Measurements from ENCODE around the gene DLG2. TPM values are rescaled to one million over a fixed set of nuclear protein-coding genes. Genes with fewer than 3 reads are reported as not detected.

Gene DLG2
- total RNA-seq, 1 donor from 2014 or later = 5.1 TPM

DNA sequence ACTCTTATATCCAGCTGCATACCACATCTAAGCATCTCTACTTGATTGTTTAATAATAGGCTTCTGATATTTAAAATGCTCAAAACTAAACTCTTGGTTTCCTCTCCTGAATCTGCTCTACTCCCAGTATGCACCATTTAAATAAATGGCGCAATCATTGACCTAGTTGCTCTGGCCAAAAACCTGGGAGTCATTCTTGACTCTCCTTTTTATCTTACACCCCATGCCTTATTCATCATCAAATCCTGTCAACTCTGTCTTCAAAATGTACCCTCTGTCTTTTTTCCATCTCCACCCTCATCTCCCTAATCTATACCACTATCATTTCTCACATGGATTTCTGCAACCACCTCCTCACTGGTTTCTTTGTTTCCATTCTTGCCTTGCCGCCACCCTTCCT, 1941.4 kb downstream of the DLG2 start:
- no peak for TF ChIP-seq CTCF (IDR thresholded peaks at IDR 0.05; ENCODE audit: unreplicated experiment)
- H3K36me3 Mint-ChIP-seq (ENCODE audit: low read depth, unreplicated experiment) = no peaks in the 10 kb centered on the region
- H3K4me1 Mint-ChIP-seq (ENCODE audit: unreplicated experiment) = peaks cover 2% of the 10 kb centered on the region
- no peak overlapping the region for H3K27ac Mint-ChIP-seq (ENCODE audit: unreplicated experiment)
- no peak for DNase-seq (ENCODE audit: low spot score)
- no peaks in the 10 kb centered on the region for H3K9me3 Mint-ChIP-seq (ENCODE audit: unreplicated experiment)
- no peak overlapping the region for H3K4me3 Mint-ChIP-seq (ENCODE audit: unreplicated experiment)
- no peaks in the 10 kb centered on the region for H3K27me3 Mint-ChIP-seq (ENCODE audit: unreplicated experiment)

- TF ChIP-seq CTCF (IDR thresholded peaks at IDR 0.05; ENCODE audit: unreplicated experiment) = no peak
- Mint-ChIP-seq H3K27me3 (ENCODE audit: unreplicated experiment) (no peaks in the 10 kb centered on the region), H3K27ac (ENCODE audit: unreplicated experiment) (no peak overlapping the region), H3K9me3 (ENCODE audit: unreplicated experiment) (no peaks in the 10 kb centered on the region), H3K36me3 (ENCODE audit: low read depth, unreplicated experiment) (no peaks in the 10 kb centered on the region), H3K4me1 (ENCODE audit: unreplicated experiment) (peaks cover 2% of the 10 kb centered on the region), H3K4me3 (ENCODE audit: unreplicated experiment) (no peak overlapping the region)
- DNase-seq (ENCODE audit: low spot score) = no peak
Measured at GRCh38 chr11:83684071-83684470, 1943.1 kb downstream of the DLG2 start.

DNA sequence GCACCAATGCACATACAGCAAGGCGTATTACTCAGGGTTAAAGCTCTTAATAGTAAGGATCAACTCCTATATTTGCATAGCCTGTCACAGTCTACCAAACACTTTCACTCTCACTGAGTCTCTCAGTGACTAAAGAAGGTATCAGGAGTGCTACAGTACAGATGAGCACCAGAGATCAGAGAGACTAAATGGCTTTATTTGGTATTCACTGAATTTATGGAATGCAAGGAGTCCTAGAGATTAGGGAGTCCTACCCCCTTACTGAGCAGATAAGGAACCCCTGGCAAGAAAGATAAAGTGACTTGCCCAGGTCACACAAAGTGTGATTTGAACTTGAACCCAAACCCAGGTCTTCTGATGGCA, 1944.6 kb downstream of the DLG2 start:
- TF ChIP-seq CTCF (IDR thresholded peaks at IDR 0.05; ENCODE audit: unreplicated experiment) = no peak
- Mint-ChIP-seq H3K9me3 (ENCODE audit: unreplicated experiment) (no peaks in the 10 kb centered on the region), H3K4me3 (ENCODE audit: unreplicated experiment) (no peak overlapping the region), H3K27me3 (ENCODE audit: unreplicated experiment) (no peaks in the 10 kb centered on the region), H3K36me3 (ENCODE audit: low read depth, unreplicated experiment) (no peaks in the 10 kb centered on the region), H3K27ac (ENCODE audit: unreplicated experiment) (no peak overlapping the region), H3K4me1 (ENCODE audit: unreplicated experiment) (peaks cover 2% of the 10 kb centered on the region)
- DNase-seq (ENCODE audit: low spot score) = no peak

- peaks cover 2% of the 10 kb centered on the region for H3K4me1 Mint-ChIP-seq (ENCODE audit: unreplicated experiment)
- no peak for DNase-seq (ENCODE audit: low spot score)
- TF ChIP-seq CTCF (IDR thresholded peaks at IDR 0.05; ENCODE audit: unreplicated experiment) = no peak
- H3K27me3 Mint-ChIP-seq (ENCODE audit: unreplicated experiment) = no peaks in the 10 kb centered on the region
- no peaks in the 10 kb centered on the region for H3K36me3 Mint-ChIP-seq (ENCODE audit: low read depth, unreplicated experiment)
- H3K9me3 Mint-ChIP-seq (ENCODE audit: unreplicated experiment) = no peaks in the 10 kb centered on the region
- H3K4me3 Mint-ChIP-seq (ENCODE audit: unreplicated experiment) = no peak overlapping the region
- H3K27ac Mint-ChIP-seq (ENCODE audit: unreplicated experiment) = no peak overlapping the region
Measured at GRCh38 chr11:83681906-83682610, 1945.1 kb downstream of the DLG2 start.

- no peak for DNase-seq (ENCODE audit: low spot score)
- TF ChIP-seq CTCF (IDR thresholded peaks at IDR 0.05; ENCODE audit: unreplicated experiment) = no peak
- H3K36me3 Mint-ChIP-seq (ENCODE audit: low read depth, unreplicated experiment) = no peaks in the 10 kb centered on the region
- H3K9me3 Mint-ChIP-seq (ENCODE audit: unreplicated experiment) = no peaks in the 10 kb centered on the region
- no peaks in the 10 kb centered on the region for H3K27me3 Mint-ChIP-seq (ENCODE audit: unreplicated experiment)
- peaks cover 2% of the 10 kb centered on the region for H3K4me1 Mint-ChIP-seq (ENCODE audit: unreplicated experiment)
- no peak overlapping the region for H3K27ac Mint-ChIP-seq (ENCODE audit: unreplicated experiment)
- H3K4me3 Mint-ChIP-seq (ENCODE audit: unreplicated experiment) = no peak overlapping the region
Measured at GRCh38 chr11:83681031-83681781, 1945.9 kb downstream of the DLG2 start.
